GM21515 (cell line): Measurements from ENCODE around the gene MEGF10.
"Not testable (repeated sequence)": the region's sequence is repeated elsewhere in the genome, so short reads cannot be mapped to it uniquely, and the experiment has no call there.

ENCODE experiments used
- ATAC-seq: cut with Tn5 transposase; IDR thresholded peaks from one replicate; pipeline ENCODE4 v1.9.1; 2021; ENCODE audit not compliant: unreplicated experiment

MEGF10 gene

DNA sequence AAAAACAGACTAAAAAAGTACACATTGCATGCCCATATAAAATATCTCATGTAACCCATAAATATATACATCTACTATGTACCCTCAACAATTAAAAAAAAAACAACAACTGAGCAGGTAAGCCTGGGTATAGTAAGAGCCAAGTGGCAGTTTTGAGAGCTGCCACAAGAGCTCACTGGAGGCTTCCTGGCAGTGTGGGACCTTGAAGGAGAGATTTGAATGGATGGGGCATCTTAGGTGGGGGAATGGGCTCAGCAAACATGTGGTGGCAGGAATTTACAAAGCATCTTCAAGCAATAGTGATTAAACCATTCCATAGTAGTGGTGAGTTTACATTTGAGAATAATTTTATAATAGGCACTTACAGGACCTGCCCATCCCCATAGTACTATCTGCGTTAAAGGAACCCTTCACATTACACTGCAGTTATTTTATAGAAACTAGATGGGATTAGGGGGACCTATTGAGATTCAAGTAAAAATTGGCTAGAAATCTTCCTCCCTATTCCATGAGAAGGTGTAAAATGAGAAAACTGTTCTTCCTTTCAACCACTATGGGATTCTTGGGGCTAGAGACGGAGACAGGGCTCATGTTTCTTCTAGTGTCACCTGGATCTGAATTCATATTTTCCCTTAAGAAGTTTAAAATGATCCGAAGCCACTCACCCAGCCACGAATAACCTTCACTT lies 6.9 kb downstream of the MEGF10 start:
- no peak for ATAC-seq

DNA sequence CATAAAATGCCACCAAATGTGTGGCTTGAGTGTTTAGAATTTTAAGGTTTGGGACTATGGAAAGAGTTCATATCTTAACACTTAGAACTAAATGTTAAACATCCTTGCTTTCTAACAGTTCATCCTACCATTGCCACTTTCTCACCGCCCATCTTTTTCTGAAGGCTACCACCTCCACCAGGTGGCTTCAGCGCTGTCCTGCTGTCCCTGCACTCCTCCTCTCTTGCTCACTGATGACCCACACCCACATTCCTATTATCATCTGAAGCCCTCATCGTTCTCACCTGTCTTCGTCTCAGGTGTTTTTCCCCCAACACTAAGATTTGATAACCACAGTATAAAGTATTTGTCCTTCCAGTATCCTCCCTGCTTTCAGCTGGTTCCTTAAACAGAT lies 7.4 kb downstream of the MEGF10 start:
- no peak for ATAC-seq

DNA sequence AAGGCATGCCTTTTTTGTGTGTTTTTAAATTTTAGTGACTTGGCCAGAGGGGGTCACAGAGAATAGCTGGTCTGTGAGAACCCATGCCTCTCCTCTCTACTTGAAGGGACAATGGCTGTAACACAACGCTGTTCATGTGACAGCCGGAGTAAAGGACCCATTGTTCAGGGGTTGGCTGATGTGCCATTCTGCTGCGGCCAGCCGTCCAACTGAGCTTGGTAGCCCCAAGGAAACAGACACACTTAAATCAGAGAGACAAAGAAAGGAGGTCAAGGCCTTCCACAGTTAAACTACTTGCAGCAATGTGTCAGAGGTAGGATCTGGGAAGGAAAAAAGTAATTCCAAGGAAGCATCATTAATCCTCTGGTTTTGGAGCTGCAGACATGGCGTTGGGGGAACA lies 8.1 kb downstream of the MEGF10 start:
- no peak for ATAC-seq

DNA sequence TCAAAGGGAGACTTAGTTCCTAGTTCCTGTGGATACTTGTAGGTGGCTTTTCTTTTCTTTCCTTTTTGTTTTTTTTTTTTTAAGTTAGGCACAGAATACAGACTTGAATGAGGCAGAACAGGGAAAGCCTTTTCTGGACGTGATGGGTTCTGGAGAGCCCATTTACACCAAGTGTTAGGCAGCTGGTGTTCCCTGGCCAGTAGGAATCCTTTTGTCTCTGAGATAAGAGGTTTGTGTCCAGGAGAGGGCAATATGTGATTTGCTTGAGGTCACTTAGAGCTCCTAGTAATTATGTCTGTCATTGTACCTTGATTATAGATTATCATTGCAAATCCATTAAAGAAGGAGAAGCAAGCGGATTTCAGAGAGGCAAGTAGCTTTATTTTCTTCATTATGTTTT lies 9.1 kb downstream of the MEGF10 start:
- no peak for ATAC-seq

DNA sequence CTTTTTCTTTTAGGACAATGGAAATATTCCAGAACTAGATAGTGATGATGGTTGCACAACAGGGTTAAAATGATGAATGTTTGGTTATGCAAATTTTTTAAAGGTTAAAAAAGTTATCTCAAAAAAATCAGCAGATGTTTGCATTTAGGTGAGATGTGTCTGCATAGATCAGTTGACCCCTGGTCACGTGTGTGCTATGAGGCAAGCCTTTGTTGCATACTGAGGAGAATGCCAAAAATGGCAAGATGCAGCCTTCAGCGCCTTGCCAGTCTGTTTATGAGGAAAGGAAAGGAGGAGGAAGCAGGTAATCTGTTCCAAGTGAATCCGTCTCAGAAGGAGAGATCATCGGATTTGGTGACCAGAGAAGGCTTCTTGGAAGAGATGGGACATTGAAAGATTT lies 11.9 kb downstream of the MEGF10 start:
- ATAC-seq: no peak

DNA sequence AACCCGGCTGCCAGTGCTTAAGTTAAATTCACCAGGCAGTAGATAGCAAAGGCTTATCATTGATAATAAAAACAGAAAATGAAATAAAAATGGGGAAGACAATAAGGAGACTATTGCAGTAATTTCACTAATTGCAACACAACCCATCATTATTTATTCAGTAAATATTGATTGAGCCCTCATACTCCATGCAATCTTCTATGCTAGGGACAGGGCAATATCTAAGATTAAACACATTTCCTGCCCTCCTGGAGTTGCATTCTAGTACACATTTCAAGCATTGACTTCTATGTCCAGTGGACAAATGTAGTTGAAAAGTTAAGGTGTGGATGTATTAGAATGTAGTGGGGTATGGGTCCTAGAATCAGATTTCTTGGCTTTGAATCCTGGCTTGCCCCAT lies 12.8 kb downstream of the MEGF10 start:
- no peak for ATAC-seq

DNA sequence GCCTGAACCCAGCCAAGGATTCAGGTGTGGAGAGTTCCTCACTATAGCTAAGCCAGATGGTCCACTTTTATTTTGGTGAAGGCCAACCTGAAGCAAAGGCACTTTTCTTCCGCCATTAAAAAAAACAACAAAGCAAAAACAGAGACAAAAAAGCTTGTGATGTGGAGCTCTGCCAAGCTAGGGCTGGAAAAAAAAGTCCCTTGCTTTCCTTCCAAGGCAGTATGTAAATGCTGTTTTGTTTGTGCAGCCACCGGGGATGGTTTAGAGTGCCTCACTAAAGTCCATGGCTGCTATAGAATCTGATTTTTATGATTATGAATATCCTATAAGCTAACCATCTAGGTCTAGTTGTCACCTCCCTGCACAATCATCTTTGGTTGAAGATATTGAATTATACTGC lies 14.9 kb downstream of the MEGF10 start:
- no peak for ATAC-seq

DNA sequence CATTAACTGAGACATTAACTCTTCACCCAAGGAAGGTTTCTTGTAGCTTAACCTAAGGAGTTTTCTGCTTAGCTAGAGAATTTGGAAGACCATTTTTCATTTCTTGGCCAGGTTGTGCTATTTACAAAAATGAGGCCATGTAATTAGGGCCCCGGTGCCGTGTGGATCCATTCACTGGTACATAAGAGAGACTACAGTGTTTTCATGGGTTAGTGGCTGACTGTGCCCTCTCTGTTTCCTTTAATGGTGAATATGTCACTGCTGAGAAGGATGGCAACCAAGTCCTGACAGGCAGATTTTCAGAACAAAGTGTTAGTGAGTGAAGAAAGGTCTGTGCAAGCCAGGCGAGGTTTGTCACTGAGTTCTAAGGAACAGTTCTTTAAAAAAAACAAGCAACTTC lies 15.4 kb downstream of the MEGF10 start:
- ATAC-seq: no peak

DNA sequence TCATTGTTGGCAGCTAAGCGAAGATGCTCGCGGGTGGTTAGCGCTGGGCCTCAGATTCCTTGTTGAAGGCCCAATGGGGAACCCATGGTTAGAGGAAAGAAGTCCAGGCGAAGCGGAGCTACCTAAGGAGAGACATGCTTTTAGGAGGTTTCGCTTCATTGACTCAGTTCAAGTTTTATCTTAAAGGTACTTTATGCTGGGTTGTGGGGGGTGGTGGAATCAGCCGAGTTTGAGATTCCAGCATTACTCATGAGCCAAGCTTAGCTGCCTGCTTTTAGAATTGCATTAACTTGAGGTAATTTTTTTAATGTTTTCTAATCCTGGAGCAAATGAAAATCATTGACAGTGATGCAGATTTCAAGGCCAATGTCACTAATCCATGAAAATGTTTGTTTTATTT lies 16.1 kb downstream of the MEGF10 start:
- no peak for ATAC-seq

DNA sequence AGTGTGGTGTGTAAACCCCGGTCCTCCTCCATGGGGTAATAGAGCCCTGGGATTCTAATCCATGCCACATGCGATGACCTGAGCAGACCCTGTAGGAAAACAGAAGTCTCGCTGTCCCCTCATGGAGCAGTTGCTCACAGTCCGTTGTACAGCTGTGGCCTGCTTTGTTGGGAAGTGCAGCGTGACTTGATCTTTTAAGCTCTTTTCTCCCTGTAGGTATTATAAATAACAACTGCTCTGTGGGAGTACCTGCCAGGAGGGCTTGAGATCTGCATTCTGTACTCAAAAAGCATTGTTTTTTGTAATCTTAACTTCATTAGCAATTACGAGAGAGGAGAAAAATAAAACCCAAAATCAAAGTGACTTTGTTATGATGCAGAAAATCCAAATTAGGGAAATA lies 17.3 kb downstream of the MEGF10 start:
- no peak for ATAC-seq

DNA sequence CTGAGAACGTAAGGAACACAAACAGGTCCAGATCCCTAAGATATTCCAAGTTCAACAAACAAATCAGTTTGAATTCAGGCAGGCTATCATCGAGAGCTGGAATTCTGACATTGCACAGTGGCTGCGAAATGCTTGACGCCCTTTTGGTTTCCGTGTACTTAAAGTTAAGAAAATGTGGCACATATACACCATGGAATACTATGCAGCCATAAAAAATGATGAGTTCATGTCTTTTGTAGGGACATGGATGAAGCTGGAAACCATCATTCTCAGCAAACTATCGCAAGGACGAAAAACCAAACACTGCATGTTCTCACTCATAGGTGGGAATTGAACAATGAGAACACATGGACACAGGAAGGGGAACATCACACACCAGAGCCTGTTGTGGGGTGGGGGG lies 17.7 kb downstream of the MEGF10 start:
- not testable (repeated sequence) for ATAC-seq

DNA sequence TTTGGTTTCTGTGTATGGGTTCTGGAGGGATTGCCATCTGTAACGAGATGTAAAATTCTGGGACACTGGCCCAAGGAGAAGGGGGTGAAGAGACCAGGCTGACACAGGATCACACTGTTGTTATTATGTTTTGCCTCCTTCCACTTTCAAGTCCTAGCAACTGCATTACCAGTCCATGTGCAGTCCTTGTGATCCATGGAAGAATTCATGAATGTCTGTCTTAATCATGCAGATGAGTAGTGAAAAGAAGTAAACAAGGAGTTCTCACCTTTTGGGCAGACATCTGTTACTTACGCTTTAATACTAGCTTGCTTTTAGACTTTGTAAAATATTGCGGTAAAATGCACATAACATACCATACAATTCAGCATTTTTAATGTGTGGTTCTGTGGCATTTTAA lies 18.3 kb downstream of the MEGF10 start:
- no peak for ATAC-seq

DNA sequence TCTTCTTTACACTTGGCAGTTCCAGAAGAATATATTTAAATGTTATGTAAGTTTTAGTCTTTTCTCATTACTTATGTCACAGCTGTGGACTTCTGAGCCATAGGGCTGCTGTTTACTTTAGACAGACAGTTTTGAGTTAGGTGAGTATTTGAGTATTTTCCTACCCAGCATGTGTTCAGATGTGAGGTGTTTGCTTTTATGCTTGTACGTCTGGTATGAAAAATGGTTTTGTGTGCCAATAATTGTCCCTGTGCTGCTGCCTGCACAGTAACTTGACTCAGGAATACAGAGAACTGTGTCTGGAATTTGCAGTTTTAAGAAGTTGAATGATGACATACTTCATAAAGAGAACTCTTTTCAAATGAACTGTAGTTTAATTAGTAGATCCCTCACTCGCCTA lies 20.8 kb downstream of the MEGF10 start:
- ATAC-seq: no peak

DNA sequence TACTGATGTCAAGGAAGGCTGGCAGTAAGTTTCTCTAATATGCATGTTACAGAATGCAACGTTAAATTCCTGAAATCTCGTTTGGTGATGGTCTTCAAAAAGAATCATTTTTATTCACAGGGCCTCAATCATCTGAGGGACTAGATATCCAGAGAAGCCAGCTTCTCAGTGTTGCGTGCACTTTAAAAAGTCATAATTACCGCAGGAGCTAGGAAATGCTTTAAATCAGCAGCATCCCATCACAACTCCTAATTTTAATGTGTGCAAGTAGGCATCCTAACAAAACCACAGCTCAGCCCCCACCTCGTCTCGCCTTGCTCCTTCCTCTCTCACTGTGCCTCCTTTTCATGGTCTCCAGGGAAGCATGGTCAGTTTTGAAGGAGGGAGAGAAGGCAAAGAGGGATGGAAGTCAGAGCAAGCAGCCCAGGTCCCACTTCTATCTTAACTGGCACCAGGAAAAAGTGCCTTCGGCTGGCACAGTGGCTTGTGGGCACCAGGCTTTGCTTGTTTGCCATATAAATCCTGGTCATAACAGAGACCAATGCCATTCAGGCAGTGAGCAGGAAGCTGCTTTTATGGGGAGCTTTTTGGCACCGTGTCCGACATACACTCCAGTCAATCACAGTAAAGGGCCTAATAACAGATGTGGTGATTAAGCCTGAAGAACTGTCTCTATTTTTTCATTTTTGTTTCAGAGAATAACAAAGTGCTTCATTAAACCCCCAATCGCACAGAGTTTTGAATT lies 21.4 kb downstream of the MEGF10 start:
- ATAC-seq: no peak

DNA sequence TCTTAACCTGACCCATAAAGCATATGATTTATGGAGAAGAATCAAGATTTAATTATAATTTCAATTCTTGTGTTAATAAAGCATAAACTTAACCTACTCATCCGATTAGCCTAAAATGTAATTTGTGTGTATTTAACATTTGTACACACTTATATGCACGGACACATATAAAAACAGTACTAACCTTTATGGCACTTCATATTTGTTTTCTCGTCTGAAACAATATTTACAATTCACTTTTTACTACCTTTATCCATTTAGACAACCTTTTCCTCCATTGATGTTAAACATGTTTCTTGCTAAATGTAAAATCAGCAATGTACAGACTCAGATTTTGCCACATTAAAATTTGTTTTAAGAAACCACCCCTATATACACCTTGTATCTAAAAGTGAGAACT lies 22.8 kb downstream of the MEGF10 start:
- ATAC-seq: no peak

DNA sequence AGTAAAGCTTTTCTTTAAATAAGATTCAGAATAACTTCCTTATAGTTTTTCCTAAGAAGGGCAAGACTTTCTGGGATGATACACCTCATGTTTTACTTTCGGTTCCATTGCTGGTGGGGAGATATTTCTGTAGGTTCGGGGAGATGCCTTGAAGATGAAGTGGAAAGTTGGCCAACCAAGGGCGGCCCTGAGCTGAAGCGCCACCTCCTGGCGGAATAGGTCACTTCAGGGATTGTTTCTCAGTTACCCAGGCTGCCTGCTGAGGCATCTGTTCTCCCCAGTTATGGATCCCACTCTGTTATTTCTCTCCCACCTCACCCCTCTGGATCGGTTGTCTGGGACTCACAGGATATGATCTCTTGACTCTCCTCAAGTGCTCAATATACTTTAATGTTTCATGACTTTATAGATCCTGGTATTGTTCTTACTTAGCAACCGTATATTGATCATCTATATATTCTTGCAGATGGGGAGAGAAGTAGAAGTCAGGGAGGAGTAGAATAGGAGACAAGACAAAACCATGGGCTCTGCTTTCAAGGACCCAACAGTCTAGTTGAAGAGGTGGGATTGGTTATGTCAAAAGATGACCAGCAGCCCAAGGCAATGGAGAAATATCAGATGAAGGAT lies 23.4 kb downstream of the MEGF10 start:
- ATAC-seq: peak; percentile 96

DNA sequence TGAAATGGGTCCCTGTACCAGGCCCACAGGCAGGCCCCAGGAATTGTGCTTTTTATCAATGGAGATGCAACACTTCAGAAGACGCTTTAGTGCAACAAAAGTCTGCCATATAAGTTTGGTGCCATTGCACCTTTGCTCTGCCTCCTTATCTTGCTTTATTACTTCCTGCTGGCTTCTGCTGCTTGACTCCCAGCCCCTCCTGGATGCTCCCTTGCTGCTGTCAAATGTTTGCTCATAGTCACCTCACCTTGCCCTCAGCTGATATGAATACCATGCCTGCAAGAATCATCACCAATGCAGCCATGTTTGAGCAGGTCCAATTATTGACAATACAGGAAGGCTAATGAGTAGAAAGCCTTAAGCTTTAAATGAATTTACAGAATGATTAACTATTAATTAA lies 25.4 kb downstream of the MEGF10 start:
- ATAC-seq: no peak

DNA sequence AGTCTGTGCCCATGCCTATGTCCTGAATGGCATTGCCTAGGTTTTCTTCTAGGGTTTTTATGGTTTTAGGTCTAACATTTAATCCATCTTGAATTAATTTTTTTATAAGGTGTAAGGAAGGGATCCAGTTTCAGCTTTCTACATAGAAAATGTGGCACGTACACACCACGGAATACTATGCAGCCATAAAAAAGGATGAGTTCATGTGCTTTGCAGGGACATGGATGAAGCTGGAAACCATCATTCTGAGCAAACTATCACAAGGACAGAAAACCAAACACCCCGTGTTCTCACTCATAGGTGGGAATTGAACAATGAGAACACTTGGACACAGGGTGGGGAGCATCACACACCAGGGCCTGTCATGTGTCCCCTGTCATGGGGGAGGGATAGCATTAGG lies 26.8 kb downstream of the MEGF10 start:
- not testable (repeated sequence) for ATAC-seq

DNA sequence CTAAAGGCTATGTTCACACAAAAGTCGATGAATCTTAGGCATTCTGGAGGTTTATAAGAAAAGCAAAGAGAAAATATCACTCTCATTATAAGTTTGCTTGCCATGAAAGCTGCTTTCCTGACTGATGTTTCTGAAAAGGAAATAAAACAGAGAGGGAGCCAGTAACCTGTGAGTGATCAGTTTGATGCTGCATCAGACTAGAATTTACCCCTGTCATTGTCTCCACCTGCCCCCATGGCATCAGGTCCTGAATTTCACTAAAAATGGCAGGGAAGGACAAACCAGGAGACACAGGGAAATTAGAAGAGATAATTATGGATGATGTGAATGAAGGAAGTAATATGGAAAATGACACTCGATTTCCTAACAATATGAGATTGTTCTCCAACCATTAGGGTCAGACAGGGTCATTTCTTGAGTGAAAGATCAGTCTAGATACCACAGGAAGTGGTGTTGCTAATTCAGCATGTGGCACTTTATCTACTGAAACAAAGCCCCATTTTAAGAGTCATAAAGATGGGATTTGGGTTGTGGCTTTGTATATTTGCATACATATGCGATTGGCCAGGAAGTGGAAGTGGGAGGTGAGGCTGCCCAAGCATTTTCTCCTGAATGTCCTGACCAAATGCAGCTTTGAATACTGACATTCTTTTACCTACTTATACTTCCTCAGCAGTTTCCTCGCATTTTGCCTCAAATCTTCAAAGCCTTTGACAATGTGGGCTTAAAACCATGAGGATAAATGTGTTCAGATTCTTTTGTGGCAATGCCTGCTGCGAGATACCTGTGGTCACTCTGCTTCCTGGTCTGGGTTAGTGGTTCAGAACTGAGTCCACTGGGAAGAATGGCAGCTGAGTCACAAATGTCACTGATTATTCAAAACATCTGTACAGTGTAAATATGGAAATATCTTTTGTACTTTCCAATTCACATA lies 29.7 kb downstream of the MEGF10 start:
- ATAC-seq: peak; percentile 90

DNA sequence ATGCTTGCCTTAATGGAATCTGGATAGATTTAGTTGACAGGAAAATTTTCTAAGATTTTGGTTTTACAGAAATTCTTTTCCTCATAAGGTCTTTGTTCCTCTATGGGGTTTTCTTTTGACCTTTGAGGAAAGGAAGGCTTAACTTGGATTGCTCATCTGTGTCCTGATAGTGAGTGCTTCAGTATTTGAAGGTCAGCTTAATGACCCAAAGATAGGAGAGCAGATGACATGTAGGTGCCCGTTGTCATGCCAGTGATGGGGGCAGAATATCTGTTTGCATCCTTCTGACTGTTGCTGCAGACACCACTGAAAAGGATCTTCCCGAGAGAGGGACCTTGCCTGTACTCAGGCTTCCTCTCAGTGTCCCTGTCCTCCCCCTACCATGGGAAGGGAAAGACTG lies 30.9 kb downstream of the MEGF10 start:
- no peak for ATAC-seq

DNA sequence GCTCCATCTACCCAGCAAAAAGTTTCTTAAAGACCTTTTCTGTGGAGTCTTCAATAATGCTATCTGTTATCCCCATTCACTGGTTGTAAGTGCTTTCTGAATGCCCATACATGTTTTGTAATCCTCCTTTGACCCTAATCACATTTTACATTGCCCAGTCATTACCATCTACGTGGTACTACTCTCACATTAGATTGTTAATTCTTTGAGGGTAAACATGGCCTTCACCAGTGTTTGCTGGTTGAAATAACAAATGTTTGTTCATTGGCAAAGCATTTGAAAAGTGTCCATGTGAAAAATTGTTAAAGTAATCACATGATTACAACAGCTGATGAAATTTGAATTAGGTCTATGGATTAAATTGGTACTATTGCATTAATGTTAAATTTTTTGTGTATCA lies 31.8 kb downstream of the MEGF10 start:
- ATAC-seq: no peak
